Erythroblast (primary cell): ENCODE results near the gene RPL22L1.
"Not testable (repeated sequence)": the region's sequence is repeated elsewhere in the genome, so short reads cannot be mapped to it uniquely, and the experiment has no call there.

ENCODE experiments used
- DNase-seq, 2 experiments: peaks; one replicate each; lab custom pipeline; 2025; lab: John Stamatoyannopoulos, UW
- GATA1 ChIP-seq: IDR thresholded peaks from 2 replicates; pipeline ENCODE4 v1.6.1; 2011; ENCODE audit warnings: low read depth, mild to moderate bottlenecking, control low read depth, low read length, moderate library complexity
- POLR2A ChIP-seq: IDR thresholded peaks from 2 replicates; pipeline ENCODE4 v1.6.1; 2011; ENCODE audit warnings: mild to moderate bottlenecking, low read length

Gene RPL22L1

GRCh38 chr3:170896781-170897180 lies 26.8 kb upstream of the RPL22L1 start:
- TF ChIP-seq GATA1 (no peak), POLR2A (no peak)
- no peak for DNase-seq

GRCh38 chr3:170896333-170896732 lies 26.3 kb upstream of the RPL22L1 start:
- DNase-seq: not testable (repeated sequence)

GRCh38 chr3:170893895-170894294 lies 23.9 kb upstream of the RPL22L1 start:
- TF ChIP-seq GATA1: no peak
- TF ChIP-seq POLR2A: no peak
- no peak for DNase-seq

GRCh38 chr3:170889630-170890029 lies 19.6 kb upstream of the RPL22L1 start:
- TF ChIP-seq POLR2A (no peak), GATA1 (no peak)
- no peak for DNase-seq

- no peak for TF ChIP-seq POLR2A
- TF ChIP-seq GATA1: no peak
- no peak for DNase-seq
Measured at GRCh38 chr3:170889132-170889531, 19.1 kb upstream of the RPL22L1 start.

- not testable (repeated sequence) for DNase-seq
Measured at GRCh38 chr3:170884109-170884930, 14.3 kb upstream of the RPL22L1 start.

GRCh38 chr3:170878688-170879087 lies 8.7 kb upstream of the RPL22L1 start:
- not testable (repeated sequence) for DNase-seq

GRCh38 chr3:170877311-170877710 lies 7.3 kb upstream of the RPL22L1 start:
- DNase-seq: not testable (repeated sequence)

- TF ChIP-seq POLR2A: no peak
- TF ChIP-seq GATA1: no peak
- DNase-seq: no peak
Measured at GRCh38 chr3:170876537-170876936, 6.5 kb upstream of the RPL22L1 start.

GRCh38 chr3:170869239-170869590 lies 780 bp downstream of the RPL22L1 start:
- TF ChIP-seq POLR2A (no peak), GATA1 (no peak)
- no peak for DNase-seq

GRCh38 chr3:170868577-170869238 lies 1.3 kb downstream of the RPL22L1 start:
- no peak for DNase-seq
- TF ChIP-seq POLR2A (no peak), GATA1 (no peak)

GRCh38 chr3:170867143-170867937 lies 2.7 kb downstream of the RPL22L1 start:
- DNase-seq: no peak
- TF ChIP-seq POLR2A: peak; percentile 35
- TF ChIP-seq GATA1: no peak

- no peak for TF ChIP-seq GATA1
- no peak for DNase-seq
Measured at GRCh38 chr3:170866499-170866898, 3.5 kb downstream of the RPL22L1 start.

GRCh38 chr3:170865209-170866094 lies 4.5 kb downstream of the RPL22L1 start:
- no peak for DNase-seq
- no peak for TF ChIP-seq GATA1
- TF ChIP-seq POLR2A: peak; percentile 46
